GM23338 (cell line): ENCODE data around the gene STXBP2. TPM values are rescaled to one million over a fixed set of nuclear protein-coding genes. Genes with fewer than 3 reads are reported as not detected.

ENCODE experiments used
- ATAC-seq: fragments of 200-7000 bp; cut with Tn5 transposase; 3 replicates; pipeline ENCODE4 v1.9.1; 2020
- DNase-seq: peaks from one replicate; pipeline ENCODE4 v3.0.0-alpha.2; 2015; ENCODE audit warnings: low spot score
- H2AFZ ChIP-seq: fragments of 200-600 bp; sonication (generic); 2 replicates; pipeline ENCODE4 v1.8.0; 2016; ENCODE audit warnings: antibody characterized with exemption, mild to moderate bottlenecking, moderate library complexity
- H3F3A ChIP-seq: fragments of 200-600 bp; sonication (generic); replicated peaks from 2 replicates; pipeline ENCODE4 v1.8.0; 2017; ENCODE audit warnings: antibody characterized with exemption, mixed run types, low read depth
- H3K27ac ChIP-seq: fragments of 200-600 bp; sonication (generic); 2 replicates; pipeline ENCODE4 v1.6.1; 2016; ENCODE audit warnings: low read depth
- H3K27me3 ChIP-seq: fragments of 200-600 bp; sonication (generic); 2 replicates; pipeline ENCODE4 v1.8.0; 2016; ENCODE audit warnings: mild to moderate bottlenecking, mixed run types, moderate library complexity; ENCODE audit not compliant: insufficient read depth
- H3K36me3 ChIP-seq: fragments of 200-600 bp; sonication (generic); 2 replicates; pipeline ENCODE4 v1.8.0; 2016; ENCODE audit warnings: mild to moderate bottlenecking; ENCODE audit not compliant: insufficient read depth
- H3K4me1 ChIP-seq: fragments of 200-600 bp; sonication (generic); 2 replicates; pipeline ENCODE4 v1.8.0; 2016; ENCODE audit warnings: mild to moderate bottlenecking, moderate library complexity; ENCODE audit not compliant: insufficient read depth
- H3K4me2 ChIP-seq: fragments of 200-600 bp; sonication (generic); 2 replicates; pipeline ENCODE4 v1.7.1; 2017; ENCODE audit warnings: mixed run types
- H3K4me3 ChIP-seq: fragments of 200-600 bp; sonication (generic); 2 replicates; pipeline ENCODE4 v1.6.1; 2016; ENCODE audit warnings: mixed run types
- H3K79me2 ChIP-seq: fragments of 200-600 bp; sonication (generic); replicated peaks from 2 replicates; pipeline ENCODE4 v1.8.0; 2017; ENCODE audit warnings: mild to moderate bottlenecking; ENCODE audit not compliant: insufficient read depth
- H3K9me2 ChIP-seq: fragments of 200-600 bp; sonication (generic); 2 replicates; pipeline ENCODE4 v1.8.0; 2017; ENCODE audit not compliant: insufficient read depth
- H4K20me1 ChIP-seq: fragments of 200-600 bp; sonication (generic); replicated peaks from 2 replicates; pipeline ENCODE4 v1.8.0; 2017; ENCODE audit warnings: mild to moderate bottlenecking; ENCODE audit not compliant: insufficient read depth
- H3K27ac Mint-ChIP-seq: 2 replicates; pipeline ENCODE4 v1.8.0; 2020; ENCODE audit warnings: inconsistent platforms, mild to moderate bottlenecking, moderate library complexity, mixed read lengths
- H3K27me3 Mint-ChIP-seq: 3 replicates; pipeline ENCODE4 v1.8.0; 2022; ENCODE audit warnings: low read depth, mild to moderate bottlenecking, moderate library complexity, mixed read lengths, inconsistent platforms; ENCODE audit not compliant: insufficient read depth, poor library complexity
- H3K36me3 Mint-ChIP-seq: 3 replicates; pipeline ENCODE4 v1.8.0; 2021; ENCODE audit warnings: low read depth, mild to moderate bottlenecking, inconsistent platforms, moderate library complexity, mixed read lengths
- H3K4me1 Mint-ChIP-seq: 3 replicates; pipeline ENCODE4 v1.8.0; 2020; ENCODE audit warnings: mild to moderate bottlenecking, inconsistent platforms, mixed read lengths
- H3K4me3 Mint-ChIP-seq: 3 replicates; pipeline ENCODE4 v1.8.0; 2021; ENCODE audit warnings: moderate library complexity, mild to moderate bottlenecking, inconsistent platforms, mixed read lengths
- H3K9me3 Mint-ChIP-seq: 3 replicates; pipeline ENCODE4 v1.8.0; 2020; ENCODE audit warnings: moderate library complexity, mild to moderate bottlenecking, inconsistent platforms, mixed read lengths
- CREB1 ChIP-seq: fragments of 250-450 bp; sonication (Bioruptor Pico); IDR thresholded peaks from 2 replicates; pipeline ENCODE4 v1.5.0; 2020; ENCODE audit warnings: low read depth, mild to moderate bottlenecking, moderate library complexity
- EZH2 ChIP-seq: fragments of 200-600 bp; sonication (generic); IDR thresholded peaks from one replicate; pipeline ENCODE4 v1.8.0; 2017; ENCODE audit warnings: antibody characterized with exemption, mild to moderate bottlenecking, low read depth; ENCODE audit not compliant: unreplicated experiment
- EZH2phosphoT487 ChIP-seq: fragments of 200-600 bp; sonication (generic); IDR thresholded peaks from one replicate; pipeline ENCODE4 v1.8.1; 2018; ENCODE audit warnings: antibody characterized with exemption; ENCODE audit not compliant: unreplicated experiment
- NANOG ChIP-seq: IDR thresholded peaks from 2 replicates; pipeline ENCODE4 v1.6.1; 2016; ENCODE audit warnings: antibody characterized with exemption, borderline replicate concordance
- POLR2AphosphoS5 ChIP-seq: IDR thresholded peaks from 2 replicates; pipeline ENCODE4 v1.6.1; 2016; ENCODE audit warnings: antibody characterized with exemption, low read depth
- REST ChIP-seq: IDR thresholded peaks from one replicate; pipeline ENCODE4 v1.6.1; 2018; ENCODE audit warnings: antibody characterized with exemption; ENCODE audit not compliant: unreplicated experiment
- STAT1 ChIP-seq: IDR thresholded peaks from one replicate; pipeline ENCODE4 v1.6.1; 2016; ENCODE audit warnings: antibody characterized with exemption; ENCODE audit not compliant: unreplicated experiment
- ZNF114 ChIP-seq: fragments of 250-450 bp; sonication (Bioruptor Pico); IDR thresholded peaks from 2 replicates; pipeline ENCODE4 v1.5.0; 2020; ENCODE audit warnings: mild to moderate bottlenecking, moderate library complexity
- ZNF331 ChIP-seq: fragments of 250-450 bp; sonication (Bioruptor Pico); IDR thresholded peaks from 2 replicates; pipeline ENCODE4 v1.5.0; 2020; ENCODE audit warnings: low read depth, mild to moderate bottlenecking, moderate library complexity
- polyA plus RNA-seq: library from polyadenylated mRNA; unstranded; fragments of >200 nt; fragmentation: Nextera tagmentation; extraction: Ambion mirVana; gene quantifications from 2 replicates; pipeline ENCODE4 v1.2.1, GENCODE V29; 2016
- total RNA-seq: library from RNA; depleted of rRNA; stranded (reverse); fragments of >200 nt; shearing (Covaris generic); gene quantifications from 2 replicates; pipeline ENCODE4 v1.2.3, GENCODE V29; 2014
- TF ChIP-seq, protein P1 (sequence below), 2 experiments: fragments of 200-600 bp in 1 of 2; sonication (generic) in 1 of 2; conservative IDR thresholded peaks; 2 replicates each; pipeline versions ENCODE4 v1.5.1 to v1.6.1; 2016 to 2017; ENCODE audit warnings: antibody characterized with exemption in 2 of 2, low read depth in 2 of 2, mild to moderate bottlenecking in 2 of 2, moderate library complexity in 1 of 2
- TF ChIP-seq, protein P2 (sequence below): fragments of 250-450 bp; sonication (Bioruptor Pico); IDR thresholded peaks from 2 replicates; pipeline ENCODE4 v1.5.0; 2020; ENCODE audit warnings: mild to moderate bottlenecking, moderate library complexity
- TF ChIP-seq, protein P3 (sequence below): IDR thresholded peaks from 2 replicates; pipeline ENCODE4 v1.6.1; 2016; ENCODE audit warnings: antibody characterized with exemption

STXBP2 gene
- total and polyA plus RNA-seq, 2 experiments from 2014 or later = 42.6 to 55.8 TPM

- Mint-ChIP-seq H3K4me1 (no peaks in the 10 kb centered on the region; the same call in 2 of the 3 replicates), H3K27ac (no peak overlapping the region)
- H3K4me2 ChIP-seq = peak overlapping the region; percentile 84
Observed at GRCh38 chr19:7637374-7638256, 705 bp downstream of the STXBP2 start.

More at GRCh38 chr19:7637374-7638256, 705 bp downstream of the STXBP2 start:
- Mint-ChIP-seq H3K9me3 (no peaks in the 10 kb centered on the region; the same call in 2 of the 3 replicates), H3K4me3 (peak overlapping the region; percentile 75), H3K27me3 (peaks cover 21% of the 10 kb centered on the region), H3K36me3 (no peaks in the 10 kb centered on the region)
- no peak for DNase-seq
- peak; percentile 16 for ATAC-seq
- Histone ChIP-seq H2AFZ (peak overlapping the region; percentile 47; the same call in 1 of the 2 replicates), H3K4me1 (no peaks in the 10 kb centered on the region), H3K9me2 (no peaks in the 10 kb centered on the region), H3K27ac (no peak overlapping the region), H3K36me3 (no peaks in the 10 kb centered on the region), H3K27me3 (peaks cover 24% of the 10 kb centered on the region), H3K4me3 (peak overlapping the region; percentile 81), H4K20me1 (no peaks in the 10 kb centered on the region; the same call in 1 of the 2 replicates), H3F3A (peaks cover 9% of the 10 kb centered on the region), H3K79me2 (no peaks in the 10 kb centered on the region)
- TF ChIP-seq NANOG (no peak), EZH2 (no peak), ZNF114 (no peak), CREB1 (CRISPR knock-in tag) (no peak), ZNF331 (CRISPR knock-in tag) (no peak), EZH2phosphoT487 (no peak), REST (no peak), STAT1 (no peak), POLR2AphosphoS5 (no peak)
- TF ChIP-seq, protein P1, sequence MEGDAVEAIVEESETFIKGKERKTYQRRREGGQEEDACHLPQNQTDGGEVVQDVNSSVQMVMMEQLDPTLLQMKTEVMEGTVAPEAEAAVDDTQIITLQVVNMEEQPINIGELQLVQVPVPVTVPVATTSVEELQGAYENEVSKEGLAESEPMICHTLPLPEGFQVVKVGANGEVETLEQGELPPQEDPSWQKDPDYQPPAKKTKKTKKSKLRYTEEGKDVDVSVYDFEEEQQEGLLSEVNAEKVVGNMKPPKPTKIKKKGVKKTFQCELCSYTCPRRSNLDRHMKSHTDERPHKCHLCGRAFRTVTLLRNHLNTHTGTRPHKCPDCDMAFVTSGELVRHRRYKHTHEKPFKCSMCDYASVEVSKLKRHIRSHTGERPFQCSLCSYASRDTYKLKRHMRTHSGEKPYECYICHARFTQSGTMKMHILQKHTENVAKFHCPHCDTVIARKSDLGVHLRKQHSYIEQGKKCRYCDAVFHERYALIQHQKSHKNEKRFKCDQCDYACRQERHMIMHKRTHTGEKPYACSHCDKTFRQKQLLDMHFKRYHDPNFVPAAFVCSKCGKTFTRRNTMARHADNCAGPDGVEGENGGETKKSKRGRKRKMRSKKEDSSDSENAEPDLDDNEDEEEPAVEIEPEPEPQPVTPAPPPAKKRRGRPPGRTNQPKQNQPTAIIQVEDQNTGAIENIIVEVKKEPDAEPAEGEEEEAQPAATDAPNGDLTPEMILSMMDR (conservative IDR thresholded peaks at IDR 0.05; ENCODE audit: low read depth in 2 of 2) = no peak
- TF ChIP-seq, protein P2, sequence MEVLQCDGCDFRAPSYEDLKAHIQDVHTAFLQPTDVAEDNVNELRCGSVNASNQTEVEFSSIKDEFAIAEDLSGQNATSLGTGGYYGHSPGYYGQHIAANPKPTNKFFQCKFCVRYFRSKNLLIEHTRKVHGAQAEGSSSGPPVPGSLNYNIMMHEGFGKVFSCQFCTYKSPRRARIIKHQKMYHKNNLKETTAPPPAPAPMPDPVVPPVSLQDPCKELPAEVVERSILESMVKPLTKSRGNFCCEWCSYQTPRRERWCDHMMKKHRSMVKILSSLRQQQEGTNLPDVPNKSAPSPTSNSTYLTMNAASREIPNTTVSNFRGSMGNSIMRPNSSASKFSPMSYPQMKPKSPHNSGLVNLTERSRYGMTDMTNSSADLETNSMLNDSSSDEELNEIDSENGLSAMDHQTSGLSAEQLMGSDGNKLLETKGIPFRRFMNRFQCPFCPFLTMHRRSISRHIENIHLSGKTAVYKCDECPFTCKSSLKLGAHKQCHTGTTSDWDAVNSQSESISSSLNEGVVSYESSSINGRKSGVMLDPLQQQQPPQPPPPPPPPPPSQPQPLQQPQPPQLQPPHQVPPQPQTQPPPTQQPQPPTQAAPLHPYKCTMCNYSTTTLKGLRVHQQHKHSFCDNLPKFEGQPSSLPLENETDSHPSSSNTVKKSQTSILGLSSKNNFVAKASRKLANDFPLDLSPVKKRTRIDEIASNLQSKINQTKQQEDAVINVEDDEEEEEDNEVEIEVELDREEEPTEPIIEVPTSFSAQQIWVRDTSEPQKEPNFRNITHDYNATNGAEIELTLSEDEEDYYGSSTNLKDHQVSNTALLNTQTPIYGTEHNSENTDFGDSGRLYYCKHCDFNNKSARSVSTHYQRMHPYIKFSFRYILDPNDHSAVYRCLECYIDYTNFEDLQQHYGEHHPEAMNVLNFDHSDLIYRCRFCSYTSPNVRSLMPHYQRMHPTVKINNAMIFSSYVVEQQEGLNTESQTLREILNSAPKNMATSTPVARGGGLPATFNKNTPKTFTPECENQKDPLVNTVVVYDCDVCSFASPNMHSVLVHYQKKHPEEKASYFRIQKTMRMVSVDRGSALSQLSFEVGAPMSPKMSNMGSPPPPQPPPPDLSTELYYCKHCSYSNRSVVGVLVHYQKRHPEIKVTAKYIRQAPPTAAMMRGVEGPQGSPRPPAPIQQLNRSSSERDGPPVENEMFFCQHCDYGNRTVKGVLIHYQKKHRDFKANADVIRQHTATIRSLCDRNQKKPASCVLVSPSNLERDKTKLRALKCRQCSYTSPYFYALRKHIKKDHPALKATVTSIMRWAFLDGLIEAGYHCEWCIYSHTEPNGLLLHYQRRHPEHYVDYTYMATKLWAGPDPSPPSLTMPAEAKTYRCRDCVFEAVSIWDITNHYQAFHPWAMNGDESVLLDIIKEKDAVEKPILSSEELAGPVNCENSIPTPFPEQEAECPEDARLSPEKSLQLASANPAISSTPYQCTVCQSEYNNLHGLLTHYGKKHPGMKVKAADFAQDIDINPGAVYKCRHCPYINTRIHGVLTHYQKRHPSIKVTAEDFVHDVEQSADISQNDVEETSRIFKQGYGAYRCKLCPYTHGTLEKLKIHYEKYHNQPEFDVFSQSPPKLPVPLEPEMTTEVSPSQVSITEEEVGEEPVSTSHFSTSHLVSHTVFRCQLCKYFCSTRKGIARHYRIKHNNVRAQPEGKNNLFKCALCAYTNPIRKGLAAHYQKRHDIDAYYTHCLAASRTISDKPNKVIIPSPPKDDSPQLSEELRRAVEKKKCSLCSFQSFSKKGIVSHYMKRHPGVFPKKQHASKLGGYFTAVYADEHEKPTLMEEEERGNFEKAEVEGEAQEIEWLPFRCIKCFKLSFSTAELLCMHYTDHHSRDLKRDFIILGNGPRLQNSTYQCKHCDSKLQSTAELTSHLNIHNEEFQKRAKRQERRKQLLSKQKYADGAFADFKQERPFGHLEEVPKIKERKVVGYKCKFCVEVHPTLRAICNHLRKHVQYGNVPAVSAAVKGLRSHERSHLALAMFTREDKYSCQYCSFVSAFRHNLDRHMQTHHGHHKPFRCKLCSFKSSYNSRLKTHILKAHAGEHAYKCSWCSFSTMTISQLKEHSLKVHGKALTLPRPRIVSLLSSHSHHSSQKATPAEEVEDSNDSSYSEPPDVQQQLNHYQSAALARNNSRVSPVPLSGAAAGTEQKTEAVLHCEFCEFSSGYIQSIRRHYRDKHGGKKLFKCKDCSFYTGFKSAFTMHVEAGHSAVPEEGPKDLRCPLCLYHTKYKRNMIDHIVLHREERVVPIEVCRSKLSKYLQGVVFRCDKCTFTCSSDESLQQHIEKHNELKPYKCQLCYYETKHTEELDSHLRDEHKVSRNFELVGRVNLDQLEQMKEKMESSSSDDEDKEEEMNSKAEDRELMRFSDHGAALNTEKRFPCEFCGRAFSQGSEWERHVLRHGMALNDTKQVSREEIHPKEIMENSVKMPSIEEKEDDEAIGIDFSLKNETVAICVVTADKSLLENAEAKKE = no peak
- TF ChIP-seq, protein P3, sequence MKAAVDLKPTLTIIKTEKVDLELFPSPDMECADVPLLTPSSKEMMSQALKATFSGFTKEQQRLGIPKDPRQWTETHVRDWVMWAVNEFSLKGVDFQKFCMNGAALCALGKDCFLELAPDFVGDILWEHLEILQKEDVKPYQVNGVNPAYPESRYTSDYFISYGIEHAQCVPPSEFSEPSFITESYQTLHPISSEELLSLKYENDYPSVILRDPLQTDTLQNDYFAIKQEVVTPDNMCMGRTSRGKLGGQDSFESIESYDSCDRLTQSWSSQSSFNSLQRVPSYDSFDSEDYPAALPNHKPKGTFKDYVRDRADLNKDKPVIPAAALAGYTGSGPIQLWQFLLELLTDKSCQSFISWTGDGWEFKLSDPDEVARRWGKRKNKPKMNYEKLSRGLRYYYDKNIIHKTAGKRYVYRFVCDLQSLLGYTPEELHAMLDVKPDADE = no peak
